ENCODE results near the gene GSC2.
"Not testable (repeated sequence)": the region's sequence is repeated elsewhere in the genome, so short reads cannot be mapped to it uniquely, and the experiment has no call there.

Gene GSC2

DNA sequence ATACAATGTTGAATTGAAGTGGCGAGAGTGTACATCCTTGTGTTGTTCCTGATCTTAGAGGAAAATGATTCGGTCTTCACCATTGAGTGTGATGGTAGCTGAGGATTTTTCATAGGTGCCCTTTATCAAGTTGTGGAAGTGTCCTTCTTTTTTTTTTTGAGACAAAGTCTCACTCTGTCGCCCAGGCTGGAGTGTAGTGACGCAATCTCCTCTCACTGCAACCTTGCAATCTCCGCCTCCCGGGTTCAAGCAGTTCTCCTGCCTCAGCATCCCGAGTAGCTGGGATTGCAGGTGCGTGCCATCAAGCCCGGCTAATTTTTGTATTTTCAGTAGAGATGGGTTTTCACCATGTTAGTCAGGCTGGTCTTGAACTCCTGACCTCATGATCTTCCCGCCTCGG lies 8.6 kb upstream of the GSC2 start:
- H3K4me3 Mint-ChIP-seq; H3K4me1 Mint-ChIP-seq (ENCODE audit: low read depth in 2 of 2); ATAC-seq (replicated peaks); H3K36me3 Mint-ChIP-seq (ENCODE audit: insufficient read depth); DNase-seq; H3K27ac Mint-ChIP-seq; H3K9me3 Mint-ChIP-seq: not testable (repeated sequence)
- peaks cover 25 to 74% of the 10 kb centered on the region in 2 donors for H3K27me3 Mint-ChIP-seq

DNA sequence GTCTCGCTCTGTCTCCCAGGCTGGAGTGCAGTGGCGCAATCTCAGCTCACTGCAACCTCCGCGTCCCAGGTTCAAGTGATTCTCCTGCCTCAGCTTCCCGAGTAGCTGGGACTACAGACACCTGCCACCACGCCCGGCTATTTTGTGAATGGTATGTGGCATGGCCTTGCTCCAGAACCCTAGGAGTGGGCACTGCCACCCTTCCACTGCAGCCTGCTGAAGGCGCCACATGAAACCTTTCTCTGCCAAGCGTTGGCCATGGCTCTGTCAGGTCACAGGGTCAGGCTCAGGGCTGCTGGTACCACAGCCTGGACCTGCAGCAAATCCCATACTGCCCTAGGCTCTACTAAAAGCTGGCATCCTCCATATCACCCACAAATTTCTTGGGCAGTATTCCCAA lies 6.0 kb upstream of the GSC2 start:
- not testable (repeated sequence) for H3K36me3 Mint-ChIP-seq (ENCODE audit: insufficient read depth); H3K4me1 Mint-ChIP-seq (ENCODE audit: low read depth in 2 of 2); DNase-seq; ATAC-seq (replicated peaks); H3K27ac Mint-ChIP-seq; H3K4me3 Mint-ChIP-seq; H3K9me3 Mint-ChIP-seq
- H3K27me3 Mint-ChIP-seq = peaks cover 42 to 80% of the 10 kb centered on the region in 2 donors

DNA sequence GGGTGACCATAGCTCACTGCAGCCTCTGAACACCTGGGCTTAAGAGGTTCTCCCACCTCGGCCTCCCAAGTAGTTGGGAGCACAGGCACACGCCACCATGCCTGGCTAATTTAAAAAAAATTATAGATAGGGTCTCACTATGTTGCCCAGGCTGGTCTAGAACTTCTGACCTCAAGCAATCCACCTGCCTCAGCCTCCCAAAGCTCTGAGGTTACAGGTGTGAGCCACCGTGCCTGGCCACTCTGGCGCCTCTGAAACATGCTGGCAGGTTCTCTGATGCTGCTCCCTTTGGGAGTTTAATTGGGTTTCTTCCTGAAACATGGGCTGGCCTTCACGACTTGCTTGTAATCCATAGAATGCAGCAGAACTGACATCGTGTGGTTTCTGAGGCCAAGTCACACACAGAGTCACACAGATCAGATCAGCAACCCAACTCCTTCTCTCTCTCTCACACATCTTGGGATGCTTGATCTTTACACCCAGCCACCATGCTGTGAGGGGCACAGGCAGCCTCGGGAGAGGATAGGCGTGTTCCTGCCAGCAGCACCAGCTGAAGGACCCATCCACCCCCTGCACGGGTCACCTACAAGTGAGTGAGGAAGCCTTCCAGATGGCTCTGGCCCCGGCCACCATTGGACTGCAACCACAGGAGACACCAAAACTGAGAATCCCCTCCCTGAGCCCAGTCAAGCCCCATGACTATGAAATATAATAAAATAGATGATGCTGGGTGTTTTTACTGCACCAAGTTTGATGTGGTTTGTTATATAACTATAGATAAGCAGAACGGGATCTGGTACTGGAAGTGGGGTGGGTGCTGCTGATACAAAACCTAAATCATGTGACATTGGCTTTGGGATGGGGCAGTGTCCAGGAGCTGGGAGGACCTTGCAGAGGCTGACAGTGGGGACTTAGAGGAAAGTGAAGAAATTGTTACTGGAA lies 3.1 kb upstream of the GSC2 start:
- H3K4me3 Mint-ChIP-seq = no peak overlapping the region
- H3K4me1 Mint-ChIP-seq (ENCODE audit: low read depth in 2 of 2) = peaks cover 5 to 7% of the 10 kb centered on the region in 2 donors
- peaks cover 37 to 62% of the 10 kb centered on the region in 2 donors for H3K27me3 Mint-ChIP-seq
- peaks cover 7% of the 10 kb centered on the region for H3K36me3 Mint-ChIP-seq (ENCODE audit: insufficient read depth)
- H3K27ac Mint-ChIP-seq = no peak overlapping the region
- no peak for DNase-seq
- H3K9me3 Mint-ChIP-seq = no peaks in the 10 kb centered on the region
- ATAC-seq (replicated peaks) = no peak

DNA sequence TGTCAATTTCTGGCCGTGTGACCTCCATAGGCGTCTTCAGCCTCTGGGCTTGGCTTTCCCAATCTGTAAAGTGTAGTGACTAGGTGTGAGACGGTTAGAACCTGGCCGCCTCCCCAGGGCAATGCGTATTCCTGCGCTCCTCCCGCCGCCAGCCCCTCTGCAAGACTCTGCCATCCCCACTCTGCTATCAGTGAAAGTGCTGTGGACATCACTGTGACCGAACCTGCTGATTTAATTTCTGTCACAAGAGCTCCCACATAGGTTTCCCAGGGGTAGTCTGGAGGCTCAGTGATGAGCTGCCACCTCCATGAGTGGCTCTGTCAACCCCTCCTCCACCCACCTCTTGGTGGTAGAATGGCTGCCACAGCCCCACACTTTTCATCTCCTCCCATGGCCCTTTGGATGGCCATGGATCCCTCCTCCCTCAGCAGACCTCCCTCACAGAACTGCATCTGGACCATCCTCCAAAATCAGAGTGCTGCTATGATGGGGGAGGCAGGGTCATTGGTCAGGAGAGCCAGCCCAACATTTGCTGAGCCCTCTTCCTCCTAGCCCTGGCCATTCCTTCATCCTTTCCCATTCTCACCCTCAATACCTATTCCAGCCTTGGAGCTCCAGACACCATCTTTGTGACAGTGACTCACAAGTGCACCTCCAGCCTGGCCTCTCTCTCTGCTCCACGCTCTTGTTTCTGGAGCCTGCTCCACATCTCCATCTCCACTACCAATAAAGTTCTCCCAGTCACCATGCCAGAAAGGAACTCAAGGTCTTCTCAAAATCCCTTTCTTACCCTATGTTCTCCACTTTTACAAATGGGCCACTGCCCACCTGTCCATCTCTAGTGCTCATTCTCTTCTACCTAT lies 1.5 kb upstream of the GSC2 start:
- Mint-ChIP-seq H3K4me3 (peak overlapping the region; percentile 75 to 79), H3K9me3 (no peaks in the 10 kb centered on the region), H3K27me3 (peaks cover 37 to 52% of the 10 kb centered on the region in 2 donors), H3K4me1 (ENCODE audit: low read depth in 2 of 2) (peaks cover 5 to 7% of the 10 kb centered on the region in 2 donors), H3K27ac (peak overlapping the region in 1 of 2 donors; percentile 77), H3K36me3 (ENCODE audit: insufficient read depth) (peaks cover 7% of the 10 kb centered on the region)
- no peak for DNase-seq
- no peak for ATAC-seq (replicated peaks)

DNA sequence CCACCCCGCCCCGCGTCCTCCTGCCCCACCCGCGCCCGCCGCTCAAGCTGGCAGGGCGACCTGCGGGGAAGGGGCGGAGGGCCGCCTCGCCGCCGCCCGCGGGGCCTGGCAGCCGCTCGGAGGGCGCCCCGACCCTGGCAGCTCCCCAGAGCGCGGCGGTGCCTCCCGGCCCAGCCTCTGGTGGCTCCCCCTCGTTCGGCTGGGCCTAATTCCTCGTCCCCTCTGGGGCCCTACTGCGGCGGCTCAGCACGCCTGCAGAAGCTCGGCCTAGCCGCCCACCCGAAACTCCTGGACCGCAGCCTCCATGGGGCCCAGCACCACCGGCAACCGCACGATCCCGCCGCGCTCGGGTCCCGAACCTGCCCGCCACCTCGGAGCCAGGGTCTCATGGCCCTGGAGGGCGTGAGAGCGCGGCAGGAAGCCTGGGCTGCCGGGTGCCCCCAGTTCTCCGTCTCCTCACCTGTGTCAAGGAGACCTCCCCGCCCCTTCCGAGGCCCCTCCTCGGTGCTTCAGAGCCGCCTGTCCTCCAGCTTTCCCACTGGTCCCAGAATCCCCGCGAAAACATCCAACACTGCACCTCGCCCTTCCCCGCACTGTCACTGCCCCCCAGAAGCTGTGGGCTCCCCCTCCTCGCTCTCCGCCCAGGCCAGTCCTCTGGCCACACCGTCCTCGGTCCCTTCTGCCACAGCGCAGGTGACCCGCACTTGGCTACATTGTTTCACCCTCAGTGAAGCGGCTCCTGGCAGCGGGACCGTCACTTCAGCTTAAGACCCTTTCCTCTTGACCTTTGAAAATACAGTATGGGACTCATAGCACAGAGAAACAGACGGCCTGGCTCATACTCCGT lies 613 bp upstream of the GSC2 start:
- no peak for DNase-seq
- Mint-ChIP-seq H3K27ac (peak overlapping the region in 1 of 2 donors; percentile 77), H3K36me3 (ENCODE audit: insufficient read depth) (peaks cover 7% of the 10 kb centered on the region), H3K4me1 (ENCODE audit: low read depth in 2 of 2) (peaks cover 5 to 7% of the 10 kb centered on the region in 2 donors), H3K27me3 (peaks cover 37 to 46% of the 10 kb centered on the region in 2 donors), H3K9me3 (no peaks in the 10 kb centered on the region), H3K4me3 (peak overlapping the region; percentile 75 to 79)
- ATAC-seq (replicated peaks) = no peak

DNA sequence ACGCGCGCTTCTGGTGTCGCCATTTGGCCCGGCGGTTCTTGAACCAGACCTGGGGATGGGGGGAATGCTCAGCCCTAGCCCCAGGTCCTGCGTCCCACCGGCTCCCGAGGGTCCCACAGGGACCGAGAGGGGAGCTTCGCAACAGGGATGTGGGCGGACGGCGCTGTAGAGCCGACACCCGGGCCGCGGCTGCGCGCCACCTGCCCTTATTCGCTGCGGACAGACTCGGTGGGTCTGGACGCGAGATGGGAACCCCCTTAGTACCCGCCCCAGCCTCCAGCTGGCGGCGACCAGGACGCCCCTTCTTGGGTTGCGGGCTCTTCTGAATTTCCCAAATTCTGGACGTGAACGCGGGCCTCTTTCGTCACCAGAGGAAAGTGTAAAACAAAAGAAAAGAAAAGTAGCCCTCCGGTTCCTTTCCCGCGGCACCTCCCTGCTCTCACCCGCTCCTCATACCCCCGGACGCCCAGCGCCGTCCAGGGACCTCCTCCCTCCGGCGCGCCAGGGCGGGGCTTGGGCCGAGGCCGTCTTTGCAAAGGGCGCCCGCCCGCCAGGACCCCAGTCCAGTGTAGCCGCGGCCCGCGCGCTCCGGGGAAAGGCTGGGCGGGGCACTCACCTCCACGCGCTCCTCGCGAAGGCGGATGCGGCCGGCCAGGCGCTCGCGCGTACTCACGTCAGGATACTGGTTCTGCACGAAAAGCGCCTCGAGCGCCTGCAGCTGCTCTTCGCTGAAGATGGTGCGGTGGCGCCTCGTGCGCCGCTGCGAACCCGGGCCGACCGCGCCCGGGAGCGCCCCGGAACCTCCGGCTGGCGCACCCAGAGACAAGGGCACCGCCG lies 827 bp downstream of the GSC2 start:
- peaks cover 11 to 14% of the 10 kb centered on the region in 2 donors for H3K4me1 Mint-ChIP-seq (ENCODE audit: low read depth in 2 of 2)
- ATAC-seq (replicated peaks) = peak; percentile 31
- H3K27ac Mint-ChIP-seq = no peak overlapping the region
- H3K36me3 Mint-ChIP-seq (ENCODE audit: insufficient read depth) = peaks cover 9% of the 10 kb centered on the region
- H3K27me3 Mint-ChIP-seq = peaks cover 30 to 35% of the 10 kb centered on the region in 2 donors
- H3K9me3 Mint-ChIP-seq = no peaks in the 10 kb centered on the region
- peak; percentile 20 to 30 (median 23) for DNase-seq
- peak overlapping the region; percentile 59 to 71 for H3K4me3 Mint-ChIP-seq

DNA sequence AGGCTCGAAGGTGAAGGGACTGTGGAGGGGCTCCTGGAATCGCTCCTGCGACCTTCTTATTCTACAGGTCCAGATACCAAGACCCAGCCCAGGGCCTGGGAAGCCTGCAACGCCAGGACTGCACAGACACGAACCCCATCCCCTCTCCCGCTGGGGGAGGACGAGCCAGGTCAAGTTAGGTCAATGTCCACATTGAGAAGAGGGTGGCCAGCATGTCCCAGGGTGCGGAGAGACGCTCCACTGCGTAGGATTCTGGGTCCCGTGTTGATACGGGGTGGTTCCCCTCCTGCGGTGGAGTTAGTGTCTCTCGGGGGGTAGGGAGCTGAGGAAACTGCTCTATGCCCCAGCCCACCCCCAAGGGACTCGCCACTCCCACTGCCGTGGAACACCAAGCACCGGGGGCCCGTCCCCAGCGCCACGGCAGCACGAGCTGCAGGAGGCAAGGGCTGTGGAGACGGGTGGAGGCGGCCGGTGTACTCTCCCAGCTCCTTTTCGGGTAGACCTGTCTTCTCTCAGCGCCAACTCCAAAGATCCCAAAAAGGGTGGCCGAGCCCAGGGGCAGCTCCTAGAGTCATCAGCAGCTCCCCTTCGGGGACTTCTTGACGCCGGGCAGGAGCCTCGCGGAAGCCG lies 1.6 kb downstream of the GSC2 start:
- H3K4me1 Mint-ChIP-seq (ENCODE audit: low read depth in 2 of 2) = peaks cover 16 to 19% of the 10 kb centered on the region in 2 donors
- H3K4me3 Mint-ChIP-seq = peak overlapping the region; percentile 59 to 71
- H3K36me3 Mint-ChIP-seq (ENCODE audit: insufficient read depth) = peaks cover 15% of the 10 kb centered on the region
- no peak for ATAC-seq (replicated peaks)
- H3K9me3 Mint-ChIP-seq = no peaks in the 10 kb centered on the region
- no peak overlapping the region for H3K27ac Mint-ChIP-seq
- DNase-seq = no peak
- peaks cover 25 to 28% of the 10 kb centered on the region in 2 donors for H3K27me3 Mint-ChIP-seq

DNA sequence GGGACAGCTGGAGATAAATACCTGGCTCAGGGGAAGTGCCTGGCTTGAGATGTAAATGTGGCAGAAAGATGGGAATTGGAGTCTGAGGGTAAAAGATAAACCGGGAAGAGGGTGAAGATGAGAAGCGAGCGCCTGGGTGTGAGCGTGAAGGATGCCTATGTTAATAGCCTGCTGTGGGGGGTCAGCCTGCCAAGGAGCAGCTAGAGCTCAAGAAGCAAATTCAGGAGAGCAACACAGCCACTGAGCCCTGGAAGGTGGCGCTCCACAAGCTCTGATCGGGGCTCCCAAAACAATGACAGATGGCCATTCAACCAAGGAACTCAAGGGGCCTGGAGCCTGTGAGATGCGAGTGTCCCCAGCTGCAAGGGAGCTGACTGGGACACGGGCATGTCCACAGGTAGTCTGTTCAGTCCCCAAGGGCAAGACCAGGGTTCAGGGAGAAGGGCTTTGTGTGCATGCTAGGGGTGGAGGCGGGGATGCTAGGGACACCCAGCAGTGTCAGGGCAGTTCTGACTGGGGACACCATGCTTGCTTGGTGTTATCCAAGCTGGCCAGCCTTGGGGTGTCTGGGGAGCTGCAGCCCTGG lies 2.8 kb downstream of the GSC2 start:
- DNase-seq (no peak), ATAC-seq (replicated peaks) (no peak)
- Mint-ChIP-seq H3K36me3 (ENCODE audit: insufficient read depth) (peaks cover 15% of the 10 kb centered on the region), H3K27ac (no peak overlapping the region), H3K27me3 (peaks cover 18% of the 10 kb centered on the region in 2 donors), H3K4me1 (ENCODE audit: low read depth in 2 of 2) (peaks cover 18 to 23% of the 10 kb centered on the region in 2 donors), H3K4me3 (no peak overlapping the region), H3K9me3 (no peaks in the 10 kb centered on the region)

DNA sequence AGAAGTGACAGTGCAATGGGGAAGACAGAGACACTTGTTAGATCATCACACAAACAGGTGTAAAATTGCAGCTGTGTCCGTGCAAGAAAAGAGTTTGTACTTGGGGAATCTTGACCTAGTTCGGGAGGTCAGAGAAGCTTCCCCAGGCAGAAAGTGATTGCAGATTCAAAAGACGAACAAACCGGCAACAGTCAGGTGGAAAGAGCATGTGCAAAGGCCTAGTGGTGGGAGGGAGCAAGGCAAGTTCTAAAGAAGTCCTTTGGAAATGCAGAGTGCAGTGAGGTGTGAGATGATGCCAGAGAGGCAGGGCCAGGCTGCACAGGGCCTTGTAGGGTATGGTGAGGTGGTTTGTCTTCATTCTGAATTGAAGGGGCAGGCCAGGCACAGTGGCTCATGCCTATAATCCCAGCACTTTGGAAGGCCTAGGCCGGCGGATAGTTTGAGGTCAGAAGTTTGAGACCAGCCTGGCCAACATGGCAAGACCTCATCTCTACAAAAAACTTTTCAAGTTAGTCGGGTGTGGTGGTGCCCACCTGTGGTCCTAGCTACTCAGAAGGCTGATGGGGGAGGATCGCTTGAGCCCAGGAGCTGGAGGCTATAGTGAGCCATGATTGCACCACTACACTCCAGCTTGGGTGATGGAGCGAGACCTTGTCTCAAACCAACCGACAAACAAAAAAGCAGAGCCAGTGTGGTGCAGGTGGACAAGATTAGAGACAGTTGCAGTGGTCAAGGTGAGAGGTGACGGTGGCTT lies 3.7 kb downstream of the GSC2 start:
- H3K27ac Mint-ChIP-seq = no peak overlapping the region
- peaks cover 19 to 22% of the 10 kb centered on the region in 2 donors for H3K4me1 Mint-ChIP-seq (ENCODE audit: low read depth in 2 of 2)
- peaks cover 19% of the 10 kb centered on the region for H3K36me3 Mint-ChIP-seq (ENCODE audit: insufficient read depth)
- DNase-seq = no peak
- no peak overlapping the region for H3K4me3 Mint-ChIP-seq
- no peaks in the 10 kb centered on the region for H3K9me3 Mint-ChIP-seq
- peaks cover 9% of the 10 kb centered on the region in 2 donors for H3K27me3 Mint-ChIP-seq
- no peak for ATAC-seq (replicated peaks)

DNA sequence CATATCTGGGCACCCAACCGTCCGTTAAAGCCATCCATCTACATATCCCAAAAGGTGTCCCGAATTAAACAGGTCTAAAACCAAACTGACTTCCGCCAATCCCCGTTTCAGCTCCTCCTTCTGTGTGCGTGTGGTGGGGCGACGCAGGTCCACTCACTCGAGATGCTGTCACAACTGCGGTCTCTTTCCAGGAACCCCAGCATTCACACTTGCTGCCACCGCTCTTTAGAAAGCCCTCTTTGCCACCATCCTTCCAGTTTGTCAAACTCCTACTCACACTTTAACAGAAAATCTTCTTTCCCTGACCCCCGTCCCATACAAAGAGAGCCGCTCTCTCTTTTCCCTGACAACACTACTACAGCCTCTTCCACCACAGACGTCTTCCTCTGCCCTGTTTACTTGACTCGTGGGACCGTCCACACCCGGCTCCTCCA lies 6.1 kb downstream of the GSC2 start:
- ATAC-seq (replicated peaks) = peak; percentile 42
- H3K9me3 Mint-ChIP-seq = no peaks in the 10 kb centered on the region

DNA sequence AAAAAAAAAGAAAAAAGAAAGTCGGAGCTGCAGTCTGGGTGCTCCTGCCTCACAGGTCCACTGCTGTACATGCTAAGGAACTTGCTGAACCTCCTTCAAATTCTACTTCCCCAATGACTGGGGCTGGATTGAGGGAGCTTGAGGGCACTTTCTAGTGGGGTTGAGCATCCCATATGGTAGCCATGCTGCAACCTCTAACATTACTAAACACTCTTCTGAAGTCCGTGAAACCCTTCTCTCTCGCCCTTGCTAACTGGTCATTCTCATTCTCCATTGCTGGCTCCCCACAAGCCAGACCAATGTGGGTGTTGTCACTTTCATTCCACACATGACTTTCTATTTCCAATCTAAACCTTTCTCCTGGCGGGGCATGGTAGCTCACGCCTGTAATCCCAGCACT lies 6.9 kb downstream of the GSC2 start:
- peak overlapping the region; percentile 100 for H3K4me3 Mint-ChIP-seq
- DNase-seq (no peak), ATAC-seq (replicated peaks) (no peak)
- peak overlapping the region; percentile 99 to 100 for H3K27ac Mint-ChIP-seq
- H3K27me3 Mint-ChIP-seq = no peaks in the 10 kb centered on the region
- H3K36me3 Mint-ChIP-seq (ENCODE audit: insufficient read depth) = peaks cover 42% of the 10 kb centered on the region
- H3K9me3 Mint-ChIP-seq = no peaks in the 10 kb centered on the region
- peaks cover 15 to 17% of the 10 kb centered on the region in 2 donors for H3K4me1 Mint-ChIP-seq (ENCODE audit: low read depth in 2 of 2)

More for the DNA sequence above, 6.1 kb downstream of the GSC2 start:
- Mint-ChIP-seq H3K36me3 (ENCODE audit: insufficient read depth) (peaks cover 39% of the 10 kb centered on the region), H3K4me1 (ENCODE audit: low read depth in 2 of 2) (peaks cover 15 to 17% of the 10 kb centered on the region in 2 donors), H3K27me3 (no peaks in the 10 kb centered on the region), H3K27ac (peak overlapping the region; percentile 99 to 100), H3K4me3 (peak overlapping the region; percentile 100)
- DNase-seq = peak in 2 of 3 experiments; percentile 22 to 30
